Neuronal stem cell (in vitro differentiated cells): ENCODE data around the gene DRC7.

Experiments used
- DNase-seq: peaks from one replicate; pipeline ENCODE4 v3.0.0-alpha.2; 2013; ENCODE audit warnings: low spot score
- H2AFZ ChIP-seq: one replicate; pipeline ENCODE4 v1.6.1; 2013; ENCODE audit warnings: mild to moderate bottlenecking, low read length, inconsistent platforms
- H2AK5ac ChIP-seq: 2 replicates; pipeline ENCODE4 v1.6.1; 2013; ENCODE audit warnings: low read depth, mild to moderate bottlenecking, inconsistent platforms, low read length, moderate library complexity, mixed read lengths
- H2BK120ac ChIP-seq: 2 replicates; pipeline ENCODE4 v1.6.1; 2013; ENCODE audit warnings: low read depth, mild to moderate bottlenecking, inconsistent platforms, low read length, moderate library complexity, mixed read lengths
- H2BK12ac ChIP-seq: one replicate; pipeline ENCODE4 v1.6.1; 2013; ENCODE audit warnings: low read length, inconsistent platforms
- H2BK15ac ChIP-seq: 2 replicates; pipeline ENCODE4 v1.6.1; 2013; ENCODE audit warnings: mild to moderate bottlenecking, low read length, inconsistent platforms, mixed read lengths
- H2BK5ac ChIP-seq: one replicate; pipeline ENCODE4 v1.6.1; 2013; ENCODE audit warnings: inconsistent platforms, mild to moderate bottlenecking, low read length, moderate library complexity
- H3K14ac ChIP-seq: one replicate; pipeline ENCODE4 v1.6.1; 2013; ENCODE audit warnings: low read length, inconsistent platforms
- H3K18ac ChIP-seq: 2 replicates; pipeline ENCODE4 v1.6.1; 2013; ENCODE audit warnings: low read length, inconsistent platforms
- H3K23ac ChIP-seq: 2 replicates; pipeline ENCODE4 v1.6.1; 2013; ENCODE audit warnings: low read depth, mild to moderate bottlenecking, mixed read lengths, low read length, inconsistent platforms; ENCODE audit not compliant: poor library complexity
- H3K27ac ChIP-seq: replicated peaks from 3 replicates; pipeline ENCODE4 v1.5.1; 2013; ENCODE audit warnings: low read length, inconsistent platforms
- H3K27me3 ChIP-seq, 3 experiments: 2 replicates each; pipeline ENCODE4 v1.6.1; 2013; ENCODE audit warnings: low read length in 3 of 3, mild to moderate bottlenecking in 2 of 3, inconsistent platforms in 1 of 3, low read depth in 1 of 3, mixed read lengths in 1 of 3, moderate library complexity in 1 of 3; ENCODE audit not compliant: control insufficient read depth in 3 of 3, insufficient read depth in 3 of 3
- H3K36me3 ChIP-seq, 2 donors: replicated peaks in 1 of 2; 2 replicates each; pipeline ENCODE4 v1.6.1; 2013; ENCODE audit warnings: low read length in 2 of 2; ENCODE audit not compliant: control insufficient read depth in 2 of 2, insufficient read depth in 2 of 2
- H3K4ac ChIP-seq: 2 replicates; pipeline ENCODE4 v1.6.1; 2013; ENCODE audit warnings: inconsistent platforms, mild to moderate bottlenecking, low read length, moderate library complexity
- H3K4me1 ChIP-seq, 2 donors: 1 replicate in 1 of 2; 2 replicates in 1 of 2; pipeline ENCODE4 v1.6.1; 2013; ENCODE audit warnings: low read length in 2 of 2, low read depth in 1 of 2; ENCODE audit not compliant: control insufficient read depth in 2 of 2, insufficient read depth in 1 of 2
- H3K4me2 ChIP-seq: one replicate; pipeline ENCODE4 v1.6.1; 2013; ENCODE audit warnings: mild to moderate bottlenecking, low read length, inconsistent platforms; ENCODE audit not compliant: insufficient read depth, poor library complexity, severe bottlenecking
- H3K4me3 ChIP-seq, 2 donors: 2 replicates each; pipeline ENCODE4 v1.5.1; 2013; ENCODE audit warnings: low read length in 2 of 2, mild to moderate bottlenecking in 2 of 2, inconsistent platforms in 1 of 2, moderate library complexity in 1 of 2
- H3K79me1 ChIP-seq: one replicate; pipeline ENCODE4 v1.6.1; 2013; ENCODE audit warnings: low read depth, mild to moderate bottlenecking, inconsistent platforms, low read length, moderate library complexity
- H3K9ac ChIP-seq: one replicate; pipeline ENCODE4 v1.6.1; 2013; ENCODE audit warnings: mild to moderate bottlenecking, low read depth, low read length, inconsistent platforms; ENCODE audit not compliant: poor library complexity
- H3K9me3 ChIP-seq, 2 donors: replicated peaks in 1 of 2; 2 replicates each; pipeline versions ENCODE3 to v1.6.1; 2013; ENCODE audit warnings: low read length in 2 of 2, mild to moderate bottlenecking in 2 of 2, inconsistent platforms in 1 of 2, low read depth in 1 of 2, mixed read lengths in 1 of 2, moderate library complexity in 1 of 2; ENCODE audit not compliant: control insufficient read depth in 2 of 2, insufficient read depth in 1 of 2
- H4K8ac ChIP-seq: one replicate; pipeline ENCODE4 v1.6.1; 2013; ENCODE audit warnings: low read depth, mild to moderate bottlenecking, inconsistent platforms, low read length, moderate library complexity
- H4K91ac ChIP-seq: one replicate; pipeline ENCODE4 v1.6.1; 2013; ENCODE audit warnings: low read length, low read depth, mild to moderate bottlenecking, inconsistent platforms; ENCODE audit not compliant: poor library complexity
- WGBS, 2 donors: extraction: QIAGEN DNeasy Blood & Tissue Kit; methylation state at CpG; one replicate each; pipeline ENCODE4 v1.1.7; 2013; ENCODE audit warnings: missing lambda C conversion rate in 2 of 2, mixed read lengths in 1 of 2; ENCODE audit not compliant: insufficient read length in 2 of 2, insufficient replicate concordance in 1 of 2; ENCODE audit errors: extremely low coverage in 2 of 2; 5-methylcytosine and 5-hydroxymethylcytosine counted together

The DRC7 gene

GRCh38 chr16:57720142-57720575, 25.6 kb downstream of the DRC7 start:
- H2BK12ac ChIP-seq: no peak overlapping the region
- DNase-seq: no peak
- no peak overlapping the region for H2AK5ac ChIP-seq

GRCh38 chr16:57721356-57722209, 27.0 kb downstream of the DRC7 start:
- no CpG with 5 or more reads among the region's 17 CpGs for WGBS, 2 donors
- no peaks in the 10 kb centered on the region for H3K79me1 ChIP-seq
- peak overlapping the region; percentile 62 for H3K18ac ChIP-seq
- H3K4me3 ChIP-seq: no peak overlapping the region
- H3K36me3 ChIP-seq: no peaks in the 10 kb centered on the region
- no peak overlapping the region for H3K14ac ChIP-seq
- H3K4me1 ChIP-seq: peaks cover 0 to 3% of the 10 kb centered on the region in 2 donors
- H2BK15ac ChIP-seq: no peak overlapping the region
- H3K9me3 ChIP-seq: peaks cover 0 to 2% of the 10 kb centered on the region in 2 donors
- H3K23ac ChIP-seq: no peak overlapping the region
- H3K4ac ChIP-seq: peak overlapping the region; percentile 17
- no peak overlapping the region for H3K4me2 ChIP-seq
- H4K8ac ChIP-seq: no peak overlapping the region
- no peak overlapping the region for H2AK5ac ChIP-seq
- H2BK12ac ChIP-seq: no peak overlapping the region
- no peak overlapping the region for H2BK120ac ChIP-seq
- H3K9ac ChIP-seq: no peak overlapping the region
- H3K27ac ChIP-seq: no peak overlapping the region
- no peak for DNase-seq
- H3K27me3 ChIP-seq: peaks cover 0 to under 1% (median 0%) of the 10 kb centered on the region in 3 experiments
- no peak overlapping the region for H4K91ac ChIP-seq
- H2BK5ac ChIP-seq: peak overlapping the region; percentile 71
- no peak overlapping the region for H2AFZ ChIP-seq

More at GRCh38 chr16:57720142-57720575, 25.6 kb downstream of the DRC7 start:
- no peak overlapping the region for H3K4me2 ChIP-seq
- WGBS, 2 donors: no CpG with 5 or more reads among the region's 3 CpGs
- H4K91ac ChIP-seq: no peak overlapping the region
- no peaks in the 10 kb centered on the region for H3K36me3 ChIP-seq
- no peaks in the 10 kb centered on the region for H3K79me1 ChIP-seq
- H3K4me1 ChIP-seq: peaks cover 0 to 3% of the 10 kb centered on the region in 2 donors
- no peak overlapping the region for H4K8ac ChIP-seq
- H3K9me3 ChIP-seq: no peaks in the 10 kb centered on the region
- H2BK120ac ChIP-seq: no peak overlapping the region
- H3K23ac ChIP-seq: no peak overlapping the region
- no peak overlapping the region for H3K4ac ChIP-seq
- no peak overlapping the region for H3K14ac ChIP-seq
- no peak overlapping the region for H3K9ac ChIP-seq
- peaks cover 0 to 12% (median 0%) of the 10 kb centered on the region in 3 experiments for H3K27me3 ChIP-seq
- H2AFZ ChIP-seq: no peak overlapping the region
- no peak overlapping the region for H3K18ac ChIP-seq
- no peak overlapping the region for H3K27ac ChIP-seq
- H2BK5ac ChIP-seq: no peak overlapping the region
- H3K4me3 ChIP-seq: no peak overlapping the region
- H2BK15ac ChIP-seq: no peak overlapping the region

- Histone ChIP-seq H3K36me3 (no peaks in the 10 kb centered on the region), H2AK5ac (peak overlapping the region; percentile 32), H4K8ac (no peak overlapping the region), H3K27ac (no peak overlapping the region), H3K79me1 (no peaks in the 10 kb centered on the region), H2BK15ac (no peak overlapping the region), H3K9me3 (peaks cover 0 to 2% of the 10 kb centered on the region in 2 donors), H3K23ac (no peak overlapping the region), H2AFZ (peak overlapping the region; percentile 38), H2BK12ac (no peak overlapping the region), H2BK120ac (no peak overlapping the region), H3K9ac (no peak overlapping the region), H4K91ac (no peak overlapping the region), H3K18ac (no peak overlapping the region), H3K4me3 (no peak overlapping the region), H3K4me2 (no peak overlapping the region), H3K27me3 (no peaks in the 10 kb centered on the region), H2BK5ac (no peak overlapping the region), H3K4ac (no peak overlapping the region), H3K14ac (no peak overlapping the region), H3K4me1 (peaks cover 0 to 3% of the 10 kb centered on the region in 2 donors)
- WGBS, 2 donors: no CpG with 5 or more reads among the region's 2 CpGs
- no peak for DNase-seq
Measured at GRCh38 chr16:57722210-57722499, 27.5 kb downstream of the DRC7 start.

- no peak overlapping the region for H2BK5ac ChIP-seq
- no peak overlapping the region for H2BK120ac ChIP-seq
- no peak overlapping the region for H3K4me3 ChIP-seq
- no peaks in the 10 kb centered on the region for H3K36me3 ChIP-seq
- peak overlapping the region; percentile 63 for H2BK15ac ChIP-seq
- H3K9ac ChIP-seq: no peak overlapping the region
- H3K9me3 ChIP-seq: peaks cover 0 to 2% of the 10 kb centered on the region in 2 donors
- no peak overlapping the region for H3K4me2 ChIP-seq
- no peak for DNase-seq
- peak overlapping the region; percentile 32 for H2AK5ac ChIP-seq
- no peak overlapping the region for H3K4ac ChIP-seq
- H3K14ac ChIP-seq: no peak overlapping the region
- peak overlapping the region; percentile 25 for H2BK12ac ChIP-seq
- WGBS, 2 donors: no CpG with 5 or more reads among the region's 11 CpGs
- H2AFZ ChIP-seq: peak overlapping the region; percentile 38
- H4K8ac ChIP-seq: no peak overlapping the region
- H3K23ac ChIP-seq: no peak overlapping the region
- H3K18ac ChIP-seq: peak overlapping the region; percentile 4
- H3K27ac ChIP-seq: no peak overlapping the region
- no peaks in the 10 kb centered on the region for H3K79me1 ChIP-seq
- H4K91ac ChIP-seq: no peak overlapping the region
- H3K4me1 ChIP-seq: peaks cover 0 to 3% of the 10 kb centered on the region in 2 donors
- H3K27me3 ChIP-seq: no peaks in the 10 kb centered on the region
Measured at GRCh38 chr16:57722651-57723050, 28.0 kb downstream of the DRC7 start.
